HepG2 (cell line): Measurements from ENCODE around the gene WDFY1. TPM values are rescaled to one million over a fixed set of nuclear protein-coding genes. Genes with fewer than 3 reads are reported as not detected.
A peak's percentile ranks its signal among the peaks of the same experiment; 100 is the strongest.

Source experiments
- ATAC-seq: fragments of 200-7000 bp; cut with Tn5 transposase; 3 replicates; pipeline ENCODE4 v1.9.1; 2020; ENCODE audit warnings: mild to moderate bottlenecking, moderate library complexity
- BruUV-seq: library from RNA; stranded (reverse); fragments of 400-500 nt; replicated peaks from 2 replicates; lab custom pipeline; 2021; lab: Mats Ljungman, UMichigan
- CTCF ChIA-PET: fragments of 300-600 bp; formaldehyde crosslinking; extraction: SDS; loops from one replicate; lab custom pipeline; 2021; ENCODE audit warnings: low total read pairs, inconsistent platforms, low intra/inter-chr PET ratio; lab: Yijun Ruan, JAX
- POLR2A ChIA-PET: fragments of 350-600 bp; sonication (Branson Sonifier 250); formaldehyde crosslinking; loops from one replicate; lab custom pipeline; 2020; ENCODE audit warnings: antibody characterized with exemption, inconsistent platforms; lab: Yijun Ruan, JAX
- DNase-seq: peaks from one replicate; pipeline ENCODE4 v3.0.0-alpha.2; 2015; ENCODE audit warnings: low spot score
- FAIRE-seq: peaks from 3 replicates; lab custom pipeline; 2011; peaks lifted over from hg19 to GRCh38; lab: Jason Lieb, UNC
- H2AFZ ChIP-seq: one replicate; pipeline ENCODE4 v1.6.1; 2011; ENCODE audit warnings: low read length, inconsistent platforms
- H3K27ac ChIP-seq: fragments of 300-600 bp; 3 replicates; pipeline ENCODE4 v1.8.0; 2011; ENCODE audit warnings: mixed run types, mild to moderate bottlenecking, mixed read lengths, low read length, inconsistent platforms; ENCODE audit not compliant: insufficient read depth; ENCODE audit errors: extremely low read length
- H3K27me3 ChIP-seq, 2 experiments: fragments of 200-600 bp in 1 of 2; 2 replicates in 1 of 2; 3 replicates in 1 of 2; pipeline versions ENCODE4 v1.6.0 to v1.8.0; 2011; ENCODE audit warnings: low read length in 2 of 2, mild to moderate bottlenecking in 2 of 2, moderate library complexity in 2 of 2, inconsistent platforms in 1 of 2; ENCODE audit not compliant: insufficient read depth in 2 of 2, control insufficient read depth in 1 of 2
- H3K36me3 ChIP-seq, 2 experiments: fragments of 200-600 bp in 1 of 2; replicated peaks in 1 of 2; 2 replicates in 1 of 2; 3 replicates in 1 of 2; pipeline versions ENCODE4 v1.5.1 to v1.8.0; 2011; ENCODE audit warnings: low read length in 2 of 2, inconsistent platforms in 1 of 2; ENCODE audit not compliant: insufficient read depth in 2 of 2, control insufficient read depth in 1 of 2
- H3K4me1 ChIP-seq: 2 replicates; pipeline ENCODE4 v1.5.1; 2012; ENCODE audit warnings: low read length, inconsistent platforms; ENCODE audit not compliant: insufficient read depth
- H3K4me2 ChIP-seq: 2 replicates; pipeline ENCODE4 v1.6.0; 2011; ENCODE audit warnings: low read depth, low read length, inconsistent platforms
- H3K4me3 ChIP-seq, 3 experiments: fragments of 200-600 bp in 1 of 3; sonication (generic), shearing (Covaris generic) in 1 of 3; replicated peaks in 1 of 3; 2 replicates each; pipeline ENCODE4 v1.5.1; 2011 to 2016; ENCODE audit warnings: low read length in 3 of 3, inconsistent platforms in 2 of 3, low read depth in 2 of 3, mild to moderate bottlenecking in 2 of 3, control low read depth in 1 of 3, mixed read lengths in 1 of 3; ENCODE audit not compliant: insufficient read depth in 1 of 3
- H3K79me2 ChIP-seq: one replicate; pipeline ENCODE4 v1.6.1; 2011; ENCODE audit warnings: low read length, inconsistent platforms; ENCODE audit not compliant: insufficient read depth
- H3K9ac ChIP-seq: 2 replicates; pipeline ENCODE4 v1.6.0; 2011; ENCODE audit warnings: mild to moderate bottlenecking, low read depth, low read length, inconsistent platforms; ENCODE audit not compliant: insufficient read depth
- H3K9me3 ChIP-seq: 2 replicates; pipeline ENCODE4 v1.5.1; 2012; ENCODE audit warnings: mild to moderate bottlenecking, low read length
- H4K20me1 ChIP-seq: 2 replicates; pipeline ENCODE4 v1.6.0; 2011; ENCODE audit warnings: inconsistent platforms, mild to moderate bottlenecking, low read length, moderate library complexity; ENCODE audit not compliant: insufficient read depth
- ATF4 ChIP-seq, 2 experiments: fragments of 450-650 bp in 1 of 2; sonication (generic) in 1 of 2; formaldehyde crosslinking; IDR thresholded peaks; 2 replicates each; pipeline versions ENCODE4 v1.5.0 to v1.8.0; 2020 to 2022; ENCODE audit warnings: mild to moderate bottlenecking in 1 of 2, missing genetic modification reagents in 1 of 2
- CTCF ChIP-seq: sonication (generic); formaldehyde crosslinking; IDR thresholded peaks from 2 replicates; pipeline ENCODE4 v1.5.0; 2020; ENCODE audit warnings: mild to moderate bottlenecking, missing genetic modification reagents, moderate library complexity
- EP300 ChIP-seq, 3 experiments: sonication (generic) in 1 of 3; formaldehyde crosslinking in 1 of 3; IDR thresholded peaks; 2 replicates each; pipeline versions ENCODE4 v1.5.1 to v1.6.1; 2011 to 2020; ENCODE audit warnings: low read depth in 2 of 3, low read length in 2 of 3, borderline replicate concordance in 1 of 3, improper control_type of control experiment in 1 of 3, mild to moderate bottlenecking in 1 of 3, missing genetic modification reagents in 1 of 3, moderate library complexity in 1 of 3
- GPN1 ChIP-seq: sonication (generic); formaldehyde crosslinking; IDR thresholded peaks from 2 replicates; pipeline ENCODE4 v1.5.1; 2020; ENCODE audit warnings: missing genetic modification reagents, borderline replicate concordance
- KLF11 ChIP-seq: IDR thresholded peaks from 2 replicates; pipeline ENCODE4 v1.6.1; 2016; ENCODE audit warnings: missing compliant biosample characterization
- MAX ChIP-seq: IDR thresholded peaks from 2 replicates; pipeline ENCODE4 v1.6.1; 2012; ENCODE audit warnings: inconsistent platforms
- MIXL1 ChIP-seq: IDR thresholded peaks from 2 replicates; pipeline ENCODE4 v1.6.1; 2016
- RAD21 ChIP-seq: fragments of 450-650 bp; formaldehyde crosslinking; IDR thresholded peaks from 2 replicates; pipeline ENCODE4 v1.5.0; 2020; ENCODE audit warnings: mild to moderate bottlenecking
- SMC3 ChIP-seq: IDR thresholded peaks from 2 replicates; pipeline ENCODE4 v1.6.1; 2011; ENCODE audit warnings: low read length, improper control_type of control experiment
- ZBTB26 ChIP-seq: IDR thresholded peaks from 2 replicates; pipeline ENCODE4 v1.6.1; 2016; ENCODE audit warnings: missing compliant biosample characterization, missing genetic modification reagents, borderline replicate concordance
- ZNF343 ChIP-seq: sonication (generic); formaldehyde crosslinking; IDR thresholded peaks from 2 replicates; pipeline ENCODE4 v1.4.0; 2020; ENCODE audit warnings: mild to moderate bottlenecking, missing genetic modification reagents
- ZNF432 ChIP-seq: sonication (generic); formaldehyde crosslinking; IDR thresholded peaks from 2 replicates; pipeline ENCODE4 v1.5.0; 2020; ENCODE audit warnings: missing genetic modification reagents, mild to moderate bottlenecking, borderline replicate concordance
- ZNF558 ChIP-seq: sonication (generic); formaldehyde crosslinking; IDR thresholded peaks from 2 replicates; pipeline ENCODE4 v1.9.0; 2022; ENCODE audit warnings: mild to moderate bottlenecking, missing genetic modification reagents, borderline replicate concordance
- ZNF597 ChIP-seq: sonication (generic); formaldehyde crosslinking; IDR thresholded peaks from 2 replicates; pipeline ENCODE4 v1.5.0; 2020; ENCODE audit warnings: missing genetic modification reagents
- ZNF724P ChIP-seq: sonication (generic); formaldehyde crosslinking; IDR thresholded peaks from 2 replicates; pipeline ENCODE4 v1.8.0; 2022; ENCODE audit warnings: missing genetic modification reagents, borderline replicate concordance
- ZNF770 ChIP-seq: sonication (generic); formaldehyde crosslinking; IDR thresholded peaks from 2 replicates; pipeline ENCODE4 v1.5.0; 2020; ENCODE audit warnings: mild to moderate bottlenecking, missing genetic modification reagents
- WGBS: methylation state at CpG from one replicate; pipeline ENCODE4 v1.1.6; 2017; ENCODE audit warnings: low lambda C conversion rate; 5-methylcytosine and 5-hydroxymethylcytosine counted together
- in situ Hi-C: cut with HindIII; loops from 2 replicates; pipeline ENCODE4 v1.10.0; 2017; ENCODE audit warnings: low pct_unique_long_range_greater_than_20kb; ENCODE audit not compliant: extremely low pct_ligation_motif_present
- intact Hi-C: fragments of 100-400 bp; cut with micrococcal nuclease; formaldehyde crosslinking; loops from one replicate; pipeline ENCODE4 v1.10.0; 2022; ENCODE audit not compliant: unreplicated experiment
- polyA plus RNA-seq, 8 experiments: library from polyadenylated mRNA; depleted of rRNA in 3 of 8; stranded (reverse) in 7 of 8; unstranded in 1 of 8; fragments of >200 nt; fragmentation: Illumina TruSeq in 4 of 8; extraction: Trizol in 4 of 8; gene quantifications; 2 replicates each; pipeline versions ENCODE4 v1.2.1 to v1.2.3, GENCODE V29; 2011 to 2016; ENCODE audit warnings: low read depth in 4 of 8, missing spikeins in 1 of 8, mixed read lengths in 1 of 8; ENCODE audit not compliant: insufficient read depth in 1 of 8
- total RNA-seq, 5 experiments: library from RNA; depleted of rRNA; stranded (reverse); fragments of >200 nt; fragmentation: Illumina TruSeq; extraction: Trizol; gene quantifications; 2 replicates each; pipeline ENCODE4 v1.2.3, GENCODE V29; 2016; ENCODE audit warnings: low read depth in 1 of 5

The WDFY1 gene
- total and polyA plus RNA-seq, 2 of the 13 experiments (the other 11 are each of a cell fraction or from before 2014, with no cell fraction given): 77.0 to 78.4 TPM

- no peaks in the 10 kb centered on the region for H3K79me2 ChIP-seq
- 58% methylated on average over 2 of the region's 2 CpGs for WGBS
- no peak overlapping the region for H2AFZ ChIP-seq
- peak; percentile 89 for FAIRE-seq
- no peaks in the 10 kb centered on the region for H4K20me1 ChIP-seq
- H3K9ac ChIP-seq: no peak overlapping the region
- H3K4me2 ChIP-seq: no peak overlapping the region
- ChIA-PET CTCF (interaction anchor here (1.3 kb wide), 1 partner anchor 68 kb away, joined by 6 read pairs; no protein-coding TSS in a partner anchor), POLR2A (interaction anchor here (2.0 kb wide), 1 partner anchor 28 kb away, joined by 12 read pairs; no protein-coding TSS in a partner anchor)
- in situ Hi-C loops (no loop called here), intact Hi-C loops (loop anchor here (1.0 kb wide), 2 partner anchors 28 to 55 kb away; partner anchors contain the start of gene MRPL44)
- BruUV-seq: no TSS peak
- no peaks in the 10 kb centered on the region for H3K27me3 ChIP-seq
- H3K4me1 ChIP-seq: no peaks in the 10 kb centered on the region
- peak; percentile 96 for ATAC-seq
- no peaks in the 10 kb centered on the region for H3K9me3 ChIP-seq
- no peak overlapping the region for H3K27ac ChIP-seq
- peaks cover 16 to 51% of the 10 kb centered on the region in 2 experiments for H3K36me3 ChIP-seq
- DNase-seq: peak; percentile 55
- H3K4me3 ChIP-seq: no peak overlapping the region
- TF ChIP-seq MAX (no peak), MIXL1 (CRISPR knock-in tag) (peak; percentile 38; the same call in 1 of the 2 replicates), ZNF724P (CRISPR knock-in tag) (no peak), ATF4 (CRISPR knock-in tag; IDR thresholded peaks at IDR 0.05) (no peak), ZNF770 (CRISPR knock-in tag) (no peak), KLF11 (CRISPR knock-in tag) (0 out of 2 replicates have a peak, but pooled peaks have one; percentile 48), ZNF597 (CRISPR knock-in tag) (no peak), ZNF343 (CRISPR knock-in tag) (no peak), SMC3 (peak; percentile 74; the same call in 1 of the 2 replicates), ZNF432 (CRISPR knock-in tag) (no peak), RAD21 (peak; percentile 61), GPN1 (CRISPR knock-in tag) (no peak), ZNF558 (CRISPR knock-in tag) (no peak), CTCF (CRISPR knock-in tag) (peak; percentile 57), ZBTB26 (no peak), EP300 (IDR thresholded peaks at IDR 0.05; ENCODE audit: low read depth in 2 of 2, low read length in 2 of 2) (no peak), EP300 (CRISPR knock-in tag; IDR thresholded peaks at IDR 0.05; ENCODE audit: borderline replicate concordance) (no peak)
Measured at GRCh38 chr2:223901854-223902253, 43.3 kb downstream of the WDFY1 start.
